Neural progenitor cell (in vitro differentiated cells): ENCODE measurements around the gene MYO15B. TPM values are rescaled to one million over a fixed set of nuclear protein-coding genes. Genes with fewer than 3 reads are reported as not detected.
A peak's percentile ranks its signal among the peaks of the same experiment; 100 is the strongest.

ENCODE experiments used
- DNase-seq: peaks from one replicate; pipeline ENCODE4 v3.0.0-alpha.2; 2016; ENCODE audit warnings: low spot score
- H2AFZ ChIP-seq: fragments of 200-600 bp; sonication (generic); replicated peaks from 2 replicates; pipeline ENCODE4 v1.6.1; 2016; ENCODE audit warnings: antibody characterized with exemption
- H3F3A ChIP-seq: fragments of 200-600 bp; sonication (generic); 2 replicates; pipeline ENCODE4 v1.6.1; 2016; ENCODE audit warnings: antibody characterized with exemption, low read depth
- H3K27ac ChIP-seq: fragments of 200-600 bp; sonication (generic); 2 replicates; pipeline ENCODE4 v1.5.1; 2016; ENCODE audit warnings: mild to moderate bottlenecking
- H3K27me3 ChIP-seq: fragments of 200-600 bp; sonication (generic); 2 replicates; pipeline ENCODE4 v1.6.1; 2016; ENCODE audit warnings: mild to moderate bottlenecking, moderate library complexity
- H3K36me3 ChIP-seq: fragments of 200-600 bp; sonication (generic); 2 replicates; pipeline ENCODE4 v1.5.1; 2016
- H3K4me1 ChIP-seq: fragments of 200-600 bp; sonication (generic); 2 replicates; pipeline ENCODE4 v1.6.1; 2016; ENCODE audit warnings: mixed run types
- H3K4me2 ChIP-seq: fragments of 200-600 bp; sonication (generic); 2 replicates; pipeline ENCODE4 v1.6.1; 2016
- H3K4me3 ChIP-seq: fragments of 200-600 bp; sonication (generic); 2 replicates; pipeline ENCODE4 v1.5.1; 2016
- H3K79me2 ChIP-seq: fragments of 200-600 bp; sonication (generic); 2 replicates; pipeline ENCODE4 v1.6.1; 2016; ENCODE audit warnings: low read depth
- H3K9ac ChIP-seq: fragments of 200-600 bp; sonication (generic); 2 replicates; pipeline ENCODE4 v1.6.1; 2016
- H3K9me3 ChIP-seq: fragments of 200-600 bp; sonication (generic); 2 replicates; pipeline ENCODE4 v1.5.1; 2016; ENCODE audit warnings: low read depth
- H4K20me1 ChIP-seq: fragments of 200-600 bp; sonication (generic); 2 replicates; pipeline ENCODE4 v1.6.1; 2016; ENCODE audit warnings: low read depth
- H3K27ac Mint-ChIP-seq: 3 replicates; pipeline ENCODE4 v1.8.0; 2021; ENCODE audit warnings: mixed read lengths
- H3K27me3 Mint-ChIP-seq: 2 replicates; pipeline ENCODE4 v1.8.0; 2022; ENCODE audit warnings: low read depth, mild to moderate bottlenecking, inconsistent platforms, moderate library complexity, mixed read lengths; ENCODE audit not compliant: insufficient read depth
- H3K36me3 Mint-ChIP-seq: 3 replicates; pipeline ENCODE4 v1.8.0; 2021; ENCODE audit warnings: mixed read lengths
- H3K4me1 Mint-ChIP-seq: 3 replicates; pipeline ENCODE4 v1.8.0; 2021; ENCODE audit warnings: mixed read lengths
- H3K4me3 Mint-ChIP-seq: 3 replicates; pipeline ENCODE4 v1.8.0; 2021; ENCODE audit warnings: mild to moderate bottlenecking, moderate library complexity, mixed read lengths
- H3K9me3 Mint-ChIP-seq: 3 replicates; pipeline ENCODE4 v1.8.0; 2020; ENCODE audit warnings: mixed read lengths
- CTCF ChIP-seq: fragments of 200-600 bp; sonication (generic); IDR thresholded peaks from 2 replicates; pipeline ENCODE4 v1.5.1; 2017; ENCODE audit warnings: antibody characterized with exemption, mild to moderate bottlenecking
- EZH2 ChIP-seq: fragments of 200-600 bp; sonication (generic); IDR thresholded peaks from 2 replicates; pipeline ENCODE4 v1.6.1; 2017; ENCODE audit warnings: antibody characterized with exemption, mild to moderate bottlenecking, moderate library complexity
- EZH2phosphoT487 ChIP-seq: fragments of 200-600 bp; sonication (generic); IDR thresholded peaks from 2 replicates; pipeline ENCODE4 v1.6.1; 2017; ENCODE audit warnings: antibody characterized with exemption
- total RNA-seq: library from RNA; depleted of rRNA; stranded (reverse); fragments of >200 nt; gene quantifications from 2 replicates; pipeline ENCODE4 v1.2.3, GENCODE V29; 2015; ENCODE audit warnings: low replicate concordance

Gene MYO15B
- total RNA-seq, 1 donor from 2014 or later = 10.2 TPM

- no peak overlapping the region for H3K27ac ChIP-seq
- H4K20me1 ChIP-seq = peaks cover 12% of the 10 kb centered on the region
- TF ChIP-seq EZH2 (no peak), CTCF (no peak), EZH2phosphoT487 (no peak)
- no peaks in the 10 kb centered on the region for H3K36me3 ChIP-seq
- Mint-ChIP-seq H3K27me3 (no peaks in the 10 kb centered on the region), H3K4me1 (no peaks in the 10 kb centered on the region), H3K36me3 (no peaks in the 10 kb centered on the region), H3K9me3 (no peaks in the 10 kb centered on the region), H3K4me3 (no peak overlapping the region), H3K27ac (no peak overlapping the region)
- no peaks in the 10 kb centered on the region for H3K79me2 ChIP-seq
- no peak for DNase-seq
- H3K4me3 ChIP-seq = no peak overlapping the region
- H3K9me3 ChIP-seq = no peaks in the 10 kb centered on the region
- H3F3A ChIP-seq = no peaks in the 10 kb centered on the region
- H3K9ac ChIP-seq = peak overlapping the region; percentile 52
- H3K4me1 ChIP-seq = no peaks in the 10 kb centered on the region
- H3K27me3 ChIP-seq = no peaks in the 10 kb centered on the region
- H3K4me2 ChIP-seq = no peak overlapping the region
- H2AFZ ChIP-seq = no peak overlapping the region
Observed at GRCh38 chr17:75643643-75644017, 56.0 kb downstream of the MYO15B start.

- no peak for DNase-seq
- H3K27me3 Mint-ChIP-seq = no peaks in the 10 kb centered on the region
- Histone ChIP-seq H3K9ac (no peak overlapping the region), H3K4me2 (no peak overlapping the region), H2AFZ (no peak overlapping the region), H3K4me1 (no peaks in the 10 kb centered on the region), H3K27me3 (no peaks in the 10 kb centered on the region), H3K9me3 (no peaks in the 10 kb centered on the region), H4K20me1 (peaks cover 12% of the 10 kb centered on the region), H3K4me3 (no peak overlapping the region), H3K36me3 (no peaks in the 10 kb centered on the region), H3F3A (no peaks in the 10 kb centered on the region), H3K27ac (no peak overlapping the region), H3K79me2 (no peaks in the 10 kb centered on the region)
- no peak overlapping the region for H3K27ac Mint-ChIP-seq
- H3K4me3 Mint-ChIP-seq = no peak overlapping the region
- H3K36me3 Mint-ChIP-seq = peaks cover 3% of the 10 kb centered on the region
- H3K9me3 Mint-ChIP-seq = no peaks in the 10 kb centered on the region
- no peak for TF ChIP-seq EZH2phosphoT487
- TF ChIP-seq CTCF = no peak
- TF ChIP-seq EZH2 = no peak
- no peaks in the 10 kb centered on the region for H3K4me1 Mint-ChIP-seq
Observed at GRCh38 chr17:75645501-75645888, 57.9 kb downstream of the MYO15B start.

GRCh38 chr17:75645889-75646637 is 58.5 kb downstream of the MYO15B start:
- no peak overlapping the region for H3K4me3 Mint-ChIP-seq
- no peak for TF ChIP-seq EZH2phosphoT487
- TF ChIP-seq CTCF = no peak
- TF ChIP-seq EZH2 = no peak
- no peaks in the 10 kb centered on the region for H3K79me2 ChIP-seq
- no peak overlapping the region for H3K4me3 ChIP-seq
- H3K9me3 ChIP-seq = no peaks in the 10 kb centered on the region
- H3F3A ChIP-seq = no peaks in the 10 kb centered on the region
- peaks cover 12% of the 10 kb centered on the region for H4K20me1 ChIP-seq
- H3K4me1 Mint-ChIP-seq = no peaks in the 10 kb centered on the region
- no peak overlapping the region for H3K27ac Mint-ChIP-seq
- H3K4me1 ChIP-seq = no peaks in the 10 kb centered on the region
- H3K27me3 Mint-ChIP-seq = no peaks in the 10 kb centered on the region
- DNase-seq = no peak
- no peak overlapping the region for H3K27ac ChIP-seq
- peaks cover 3% of the 10 kb centered on the region for H3K36me3 Mint-ChIP-seq
- no peak overlapping the region for H3K4me2 ChIP-seq
- H2AFZ ChIP-seq = no peak overlapping the region
- no peaks in the 10 kb centered on the region for H3K36me3 ChIP-seq
- H3K27me3 ChIP-seq = no peaks in the 10 kb centered on the region
- no peaks in the 10 kb centered on the region for H3K9me3 Mint-ChIP-seq
- no peak overlapping the region for H3K9ac ChIP-seq
